Body of pancreas (tissue), 4 donors: ENCODE results near the gene IGSF23.

ENCODE experiments used
- CTCF ChIP-seq, 7 experiments: fragments of 450-650 bp in 4 of 7; fragments of 200-600 bp in 3 of 7; sonication (generic) in 3 of 7; IDR thresholded peaks; one replicate each; pipeline ENCODE4 v1.5.1; 2016 to 2019; ENCODE audit warnings: antibody characterized with exemption in 7 of 7
- POLR2A ChIP-seq, 3 donors: fragments of 450-650 bp; IDR thresholded peaks; one replicate each; pipeline ENCODE4 v1.6.1; 2016; ENCODE audit warnings: antibody characterized with exemption in 3 of 3, mild to moderate bottlenecking in 2 of 3

- no peak for TF ChIP-seq CTCF (IDR thresholded peaks at IDR 0.05)
- TF ChIP-seq POLR2A (IDR thresholded peaks at IDR 0.05) = no peak
These were observed 39.0 kb upstream of the IGSF23 start for GRCh38 chr19:44574186-44574950.
